B cell (primary cell): Measurements from ENCODE around the gene CDC42BPG. TPM values are rescaled to one million over a fixed set of nuclear protein-coding genes. Genes with fewer than 3 reads are reported as not detected.

Experiments
- ATAC-seq: fragments of 200-7000 bp; cut with Tn5 transposase; one replicate; pipeline ENCODE4 v1.10.0; 2021; ENCODE audit warnings: low read depth, mild to moderate bottlenecking, moderate number of reproducible peaks, moderate library complexity
- CTCF ChIA-PET: fragments of 350-600 bp; sonication (Branson Sonifier 250); formaldehyde crosslinking; loops from one replicate; lab custom pipeline; 2021; ENCODE audit warnings: antibody characterized with exemption, inconsistent platforms; lab: Charles Lee
- POLR2A ChIA-PET: fragments of 350-600 bp; sonication (Branson Sonifier 250); formaldehyde crosslinking; loops from one replicate; lab custom pipeline; 2021; ENCODE audit warnings: antibody characterized with exemption; lab: Charles Lee
- DNase-seq: peaks from one replicate; pipeline ENCODE4 v3.0.0; 2013
- H2AFZ ChIP-seq: 2 replicates; pipeline ENCODE4 v1.6.1; 2012; ENCODE audit warnings: mild to moderate bottlenecking, low read depth, low read length; ENCODE audit not compliant: insufficient read depth, poor library complexity, severe bottlenecking
- H3K27ac ChIP-seq, 2 donors: 1 replicate in 1 of 2; 2 replicates in 1 of 2; pipeline ENCODE4 v1.5.1; 2012 to 2013; ENCODE audit warnings: low read length in 2 of 2, mild to moderate bottlenecking in 2 of 2, moderate library complexity in 1 of 2
- H3K27me3 ChIP-seq, 4 experiments: fragments of 200-600 bp in 1 of 4; sonication (generic) in 1 of 4; replicated peaks in 1 of 4; 1 replicate in 2 of 4; 2 replicates in 2 of 4; pipeline versions ENCODE4 v1.6.1 to v1.7.0; 2013 to 2016; ENCODE audit warnings: low read length in 3 of 4, mild to moderate bottlenecking in 2 of 4, mixed read lengths in 1 of 4, moderate library complexity in 1 of 4; ENCODE audit not compliant: insufficient read depth in 4 of 4, control insufficient read depth in 3 of 4; ENCODE audit errors: control extremely low read depth in 1 of 4
- H3K36me3 ChIP-seq, 2 experiments: replicated peaks in 1 of 2; 1 replicate in 1 of 2; 2 replicates in 1 of 2; pipeline versions ENCODE4 v1.6.1 to v1.7.1; 2013; ENCODE audit warnings: low read length in 1 of 2; ENCODE audit not compliant: insufficient read depth in 2 of 2, control insufficient read depth in 1 of 2; ENCODE audit errors: control extremely low read depth in 1 of 2, extremely low read depth in 1 of 2
- H3K4me1 ChIP-seq, 2 donors: fragments of 200-600 bp in 1 of 2; sonication (generic) in 1 of 2; 1 replicate in 1 of 2; 2 replicates in 1 of 2; pipeline versions ENCODE4 v1.5.1 to v1.6.1; 2013 to 2017; ENCODE audit warnings: low read length in 2 of 2; ENCODE audit not compliant: control insufficient read depth in 2 of 2, insufficient read depth in 2 of 2
- H3K4me2 ChIP-seq: replicated peaks from 2 replicates; pipeline ENCODE3; 2012; ENCODE audit warnings: mild to moderate bottlenecking, low read depth, low read length; ENCODE audit not compliant: poor library complexity, severe bottlenecking
- H3K4me3 ChIP-seq, 5 experiments: fragments of 200-600 bp in 1 of 5; sonication (generic) in 1 of 5; 1 replicate in 3 of 5; 2 replicates in 2 of 5; pipeline versions ENCODE4 v1.5.1 to v1.7.0; 2011 to 2016; ENCODE audit warnings: low read length in 4 of 5, mild to moderate bottlenecking in 4 of 5, low read depth in 2 of 5, control low read depth in 1 of 5, moderate library complexity in 1 of 5; ENCODE audit not compliant: insufficient read depth in 1 of 5; ENCODE audit errors: control extremely low read depth in 1 of 5, extremely low read depth in 1 of 5
- H3K79me2 ChIP-seq: fragments of 200-600 bp; sonication (generic); one replicate; pipeline ENCODE4 v1.6.0; 2016; ENCODE audit warnings: low read length; ENCODE audit not compliant: control insufficient read depth, insufficient read depth
- H3K9ac ChIP-seq: fragments of 200-600 bp; sonication (generic); 2 replicates; pipeline ENCODE4 v1.6.1; 2017; ENCODE audit warnings: mild to moderate bottlenecking, low read length, moderate library complexity
- H3K9me3 ChIP-seq, 3 donors: one replicate each; pipeline versions ENCODE4 v1.6.1 to v1.7.1; 2013; ENCODE audit warnings: low read length in 2 of 3; ENCODE audit not compliant: control insufficient read depth in 2 of 3, insufficient read depth in 1 of 3; ENCODE audit errors: control extremely low read depth in 1 of 3
- H4K20me1 ChIP-seq: 2 replicates; pipeline ENCODE4 v1.6.0; 2012; ENCODE audit warnings: mild to moderate bottlenecking, low read length; ENCODE audit not compliant: insufficient read depth, control insufficient read depth, poor library complexity, severe bottlenecking
- H3K27ac Mint-ChIP-seq: one replicate; pipeline ENCODE4 v1.8.0; 2021; ENCODE audit warnings: mixed read lengths
- H3K27me3 Mint-ChIP-seq: one replicate; pipeline ENCODE4 v1.8.0; 2021; ENCODE audit warnings: mixed read lengths
- H3K4me1 Mint-ChIP-seq: one replicate; pipeline ENCODE4 v1.8.0; 2021; ENCODE audit warnings: mixed read lengths
- H3K4me3 Mint-ChIP-seq: one replicate; pipeline ENCODE4 v1.8.0; 2021; ENCODE audit warnings: mixed read lengths
- H3K9me3 Mint-ChIP-seq: one replicate; pipeline ENCODE4 v1.8.0; 2022; ENCODE audit warnings: mixed read lengths; ENCODE audit not compliant: insufficient read depth
- CTCF ChIP-seq: fragments of 200-600 bp; IDR thresholded peaks from one replicate; pipeline ENCODE4 v1.8.0; 2022; ENCODE audit warnings: antibody characterized with exemption, mild to moderate bottlenecking
- EZH2 ChIP-seq: IDR thresholded peaks from 2 replicates; pipeline ENCODE4 v1.6.1; 2012; ENCODE audit warnings: borderline replicate concordance, low read depth, mild to moderate bottlenecking, moderate library complexity, low read length; ENCODE audit not compliant: insufficient read depth, poor library complexity, severe bottlenecking
- WGBS: methylation state at CpG from one replicate; pipeline ENCODE4 v1.1.5; 2013; ENCODE audit warnings: missing lambda C conversion rate; ENCODE audit not compliant: insufficient coverage; 5-methylcytosine and 5-hydroxymethylcytosine counted together
- intact Hi-C: fragments of 100-400 bp; cut with micrococcal nuclease; formaldehyde crosslinking; loops from one replicate; pipeline ENCODE4 v1.10.0; 2022
- polyA plus RNA-seq: library from polyadenylated mRNA; depleted of rRNA; stranded (reverse); fragments of >200 nt; gene quantifications from 2 replicates; pipeline ENCODE4 v1.2.3, GENCODE V29; 2012
- total RNA-seq, 2 donors: library from RNA; stranded (reverse); fragments of 120-200 nt in 1 of 2; gene quantifications; 1 replicate in 1 of 2; 2 replicates in 1 of 2; pipeline versions ENCODE4 v1.2.3 to v1.2.4, GENCODE V29; 2013 to 2022

Gene CDC42BPG
- total and polyA plus RNA-seq, 2 donors (not counting 1 experiment from before 2014, with no cell fraction given): 3.7 to 8.7 TPM

DNA sequence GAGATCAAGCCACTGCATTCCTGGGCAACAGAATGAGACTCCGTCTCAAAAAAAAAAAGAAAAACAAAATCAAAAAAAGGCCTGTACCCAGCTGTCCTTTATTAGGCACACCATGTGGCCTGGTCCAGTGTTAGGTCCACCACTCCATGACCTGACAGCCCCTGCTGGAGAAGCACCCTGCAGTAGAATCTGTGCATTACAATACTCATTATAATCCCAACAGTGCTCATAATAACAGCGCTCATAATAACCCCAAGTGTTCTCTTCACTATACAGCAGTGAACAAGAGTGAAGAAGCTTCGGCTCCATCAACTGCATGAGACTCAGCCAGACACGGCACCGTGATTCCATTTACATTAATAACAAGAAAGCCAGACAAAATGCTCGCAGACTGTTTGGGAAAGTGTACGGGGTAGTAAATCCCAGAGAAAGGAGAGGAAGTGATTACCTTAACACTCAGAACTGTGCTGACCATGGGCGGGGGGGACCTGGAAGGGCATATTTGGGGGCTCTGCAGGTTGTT, 42.8 kb upstream of the CDC42BPG start:
- H3K4me1 Mint-ChIP-seq: peaks cover 31% of the 10 kb centered on the region
- ATAC-seq (no peak), DNase-seq (no peak)
- POLR2A ChIA-PET: interaction anchor here (1.0 to 5.0 kb wide), 4 partner anchors 9 to 39 kb away, joined by 3 to 43 read pairs (median 6); partner anchors contain the start of gene EHD1
- H3K27ac Mint-ChIP-seq: peak overlapping the region; percentile 35
- Histone ChIP-seq H3K4me2 (peak overlapping the region; percentile 83), H3K79me2 (peaks cover 11% of the 10 kb centered on the region), H3K27ac (peak overlapping the region in 1 of 2 donors; percentile 38), H3K9ac (no peak overlapping the region), H2AFZ (peak overlapping the region; percentile 84), H3K4me1 (peaks cover 19 to 27% of the 10 kb centered on the region in 2 donors), H3K36me3 (no peaks in the 10 kb centered on the region), H3K9me3 (no peaks in the 10 kb centered on the region), H3K4me3 (no peak overlapping the region), H4K20me1 (no peaks in the 10 kb centered on the region), H3K27me3 (no peaks in the 10 kb centered on the region)
- no peak overlapping the region for H3K4me3 Mint-ChIP-seq
- no peaks in the 10 kb centered on the region for H3K27me3 Mint-ChIP-seq
- no peaks in the 10 kb centered on the region for H3K9me3 Mint-ChIP-seq
- WGBS: 100% methylated on average over 2 of the region's 8 CpGs
- CTCF ChIA-PET: interaction anchor here (0.6 to 30.2 kb wide), 8 partner anchors 8 to 191 kb away, joined by 3 to 1254 read pairs (median 8); partner anchors contain the start of genes ARL2, ATG2A, CDC42BPG and EHD1
- TF ChIP-seq EZH2 (no peak), CTCF (no peak)
- intact Hi-C loops: no loop called here
